Endothelial cell of umbilical vein (primary cell): ENCODE data around the gene ATP2C2. TPM values are rescaled to one million over a fixed set of nuclear protein-coding genes. Genes with fewer than 3 reads are reported as not detected.

Experiments
- BruUV-seq: library from RNA; stranded (reverse); fragments of 400-500 nt; replicated peaks from 2 replicates; lab custom pipeline; 2021; lab: Mats Ljungman, UMichigan
- CTCF ChIA-PET: fragments of 300-600, 350-600 bp; sonication (Branson Sonifier 250); formaldehyde crosslinking; loops from one replicate; lab custom pipeline; 2021; ENCODE audit warnings: antibody characterized with exemption, inconsistent platforms; lab: Charles Lee
- POLR2A ChIA-PET: fragments of 300-600, 350-600 bp; sonication (Branson Sonifier 250); formaldehyde crosslinking; loops from one replicate; lab custom pipeline; 2021; ENCODE audit warnings: antibody characterized with exemption, inconsistent platforms; lab: Charles Lee
- DNase-seq: peaks from one replicate; pipeline ENCODE4 v3.0.0-alpha.2; 2011; ENCODE audit warnings: low read depth, low spot score
- FAIRE-seq: peaks from 2 replicates; lab custom pipeline; 2011; peaks lifted over from hg19 to GRCh38; lab: Jason Lieb, UNC
- H2AFZ ChIP-seq: 2 replicates; pipeline ENCODE4 v1.6.0; 2012; ENCODE audit warnings: low read depth, low read length, control low read depth, inconsistent platforms
- H3K27ac ChIP-seq: 2 replicates; pipeline ENCODE4 v1.5.1; 2011; ENCODE audit warnings: low read depth, mild to moderate bottlenecking, control low read depth, low read length, moderate library complexity; ENCODE audit not compliant: insufficient read depth
- H3K27me3 ChIP-seq, 2 experiments: 2 replicates each; pipeline versions ENCODE4 v1.6.0 to v1.6.1; 2011; ENCODE audit warnings: low read length in 2 of 2, mixed read lengths in 1 of 2; ENCODE audit not compliant: control insufficient read depth in 2 of 2, insufficient read depth in 2 of 2
- H3K36me3 ChIP-seq, 2 experiments: 2 replicates in 1 of 2; 3 replicates in 1 of 2; pipeline ENCODE4 v1.5.1; 2011; ENCODE audit warnings: low read length in 2 of 2, mild to moderate bottlenecking in 1 of 2, moderate library complexity in 1 of 2; ENCODE audit not compliant: control insufficient read depth in 2 of 2, insufficient read depth in 2 of 2; ENCODE audit errors: extremely low read depth in 1 of 2
- H3K4me1 ChIP-seq: 3 replicates; pipeline ENCODE4 v1.5.1; 2011; ENCODE audit warnings: mild to moderate bottlenecking, low read length; ENCODE audit not compliant: control insufficient read depth, insufficient read depth; ENCODE audit errors: extremely low read depth
- H3K4me2 ChIP-seq: 2 replicates; pipeline ENCODE4 v1.6.1; 2011; ENCODE audit warnings: low read length, control low read depth, mixed read lengths; ENCODE audit not compliant: insufficient read depth
- H3K4me3 ChIP-seq, 3 experiments: fragments of 200-600 bp in 1 of 3; sonication (generic), shearing (Covaris generic) in 1 of 3; replicated peaks in 1 of 3; 2 replicates each; pipeline ENCODE4 v1.5.1; 2011 to 2016; ENCODE audit warnings: control low read depth in 3 of 3, low read length in 3 of 3, mild to moderate bottlenecking in 2 of 3, inconsistent platforms in 1 of 3, low read depth in 1 of 3, moderate library complexity in 1 of 3; ENCODE audit not compliant: insufficient read depth in 1 of 3
- H3K79me2 ChIP-seq: 2 replicates; pipeline ENCODE4 v1.6.0; 2012; ENCODE audit warnings: low read length, inconsistent platforms; ENCODE audit not compliant: control insufficient read depth, insufficient read depth
- H3K9ac ChIP-seq: replicated peaks from 2 replicates; pipeline ENCODE3; 2011; ENCODE audit warnings: low read length, control low read depth; ENCODE audit not compliant: insufficient read depth; ENCODE audit errors: extremely low read depth
- H3K9me1 ChIP-seq: replicated peaks from 3 replicates; pipeline ENCODE4 v1.6.0; 2011; ENCODE audit warnings: mild to moderate bottlenecking, low read length; ENCODE audit not compliant: control insufficient read depth, insufficient read depth; ENCODE audit errors: extremely low read depth
- H3K9me3 ChIP-seq: replicated peaks from 2 replicates; pipeline ENCODE4 v1.5.1; 2012; ENCODE audit warnings: low read length, inconsistent platforms; ENCODE audit not compliant: control insufficient read depth, insufficient read depth
- H4K20me1 ChIP-seq: replicated peaks from 2 replicates; pipeline ENCODE3; 2011; ENCODE audit warnings: mild to moderate bottlenecking, low read length; ENCODE audit not compliant: control insufficient read depth, insufficient read depth; ENCODE audit errors: extremely low read depth
- GATA2 ChIP-seq: IDR thresholded peaks from 2 replicates; pipeline ENCODE4 v1.7.0; 2011; ENCODE audit warnings: low read depth, mild to moderate bottlenecking, moderate library complexity, mixed read lengths, low read length; ENCODE audit not compliant: insufficient read length, insufficient read depth
- JUN ChIP-seq: IDR thresholded peaks from 2 replicates; pipeline ENCODE4 v1.6.1; 2011; ENCODE audit warnings: borderline replicate concordance, low read depth; ENCODE audit not compliant: insufficient read length, insufficient read depth
- MYC ChIP-seq: IDR thresholded peaks from one replicate; pipeline ENCODE4 v1.6.1; 2011; ENCODE audit warnings: mild to moderate bottlenecking, low read depth, low read length
- POLR2A ChIP-seq: IDR thresholded peaks from 2 replicates; pipeline ENCODE4 v1.6.1; 2012; ENCODE audit warnings: low read depth, mild to moderate bottlenecking, control low read depth, low read length
- POLR2AphosphoS5 ChIP-seq: IDR thresholded peaks from 2 replicates; pipeline ENCODE4 v1.6.1; 2012; ENCODE audit warnings: low read depth, mild to moderate bottlenecking, control low read depth, low read length, moderate library complexity; ENCODE audit not compliant: insufficient read depth
- dilution Hi-C: fragments of 300-500 bp; cut with MboI; formaldehyde crosslinking; loops from one replicate; pipeline ENCODE4 v1.15.0; 2019; ENCODE audit warnings: low sequenced_read_pairs; ENCODE audit not compliant: extremely low pct_ligation_motif_present
- intact Hi-C: fragments of 100-400 bp; cut with micrococcal nuclease; formaldehyde crosslinking; loops from one replicate; pipeline ENCODE4 v1.10.0; 2022
- polyA plus RNA-seq, 4 experiments: library from polyadenylated mRNA; depleted of rRNA in 3 of 4; stranded (reverse) in 3 of 4; unstranded in 1 of 4; fragments of >200 nt; gene quantifications; 2 replicates each; pipeline versions ENCODE4 v1.2.1 to v1.2.3, GENCODE V29; 2011 to 2012; ENCODE audit warnings: missing spikeins in 1 of 4
- total RNA-seq: library from RNA; stranded (reverse); gene quantifications from 2 replicates; pipeline ENCODE4 v1.2.3, GENCODE V29; 2021
- TF ChIP-seq, protein P1 (sequence below): IDR thresholded peaks from 2 replicates; pipeline ENCODE4 v1.6.1; 2011; ENCODE audit not compliant: insufficient read depth, insufficient read length
- TF ChIP-seq, protein P2 (sequence below), 2 donors: IDR thresholded peaks; 1 replicate in 1 of 2; 2 replicates in 1 of 2; pipeline ENCODE4 v1.5.1; 2011; ENCODE audit warnings: low read length in 2 of 2, mild to moderate bottlenecking in 2 of 2, moderate library complexity in 2 of 2, control low read depth in 1 of 2, inconsistent platforms in 1 of 2, low read depth in 1 of 2; ENCODE audit not compliant: insufficient read depth in 1 of 2; ENCODE audit errors: extremely low read depth in 1 of 2

The ATP2C2 gene
- total and polyA plus RNA-seq, 2 donors (not counting 3 experiments of a cell fraction or from before 2014, with no cell fraction given), result not detected

DNA sequence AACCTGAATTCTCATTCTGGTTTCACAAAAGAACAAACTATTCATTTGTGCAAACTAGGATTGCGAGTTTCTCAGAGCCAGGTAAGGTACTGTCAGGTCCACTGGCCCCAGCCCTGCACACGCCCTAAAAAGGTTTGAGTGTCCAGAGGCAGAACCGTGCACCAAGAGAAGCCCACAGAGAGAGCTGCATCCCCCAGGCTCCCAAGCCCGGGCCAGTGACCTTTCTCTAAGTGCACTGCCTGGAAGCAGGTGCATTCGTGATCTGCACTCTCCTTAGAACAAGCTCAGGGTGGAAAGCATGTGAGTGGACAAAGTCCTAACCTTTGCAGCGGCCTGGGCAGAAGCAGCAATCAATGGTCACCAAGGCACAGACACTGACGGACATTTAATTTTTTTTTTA, 109.3 kb downstream of the ATP2C2 start:
- FAIRE-seq (no peak), DNase-seq (no peak)
- BruUV-seq, result no TSS peak
- no peak overlapping the region for H2AFZ ChIP-seq
- CTCF ChIA-PET, result interaction anchor here (2.4 kb wide), 1 partner anchor 200 kb away, joined by 15 read pairs; no protein-coding TSS in a partner anchor
- no peak for TF ChIP-seq POLR2A
- no peak for TF ChIP-seq GATA2
- no peak for TF ChIP-seq JUN
- TF ChIP-seq MYC, result no peak
- H3K9me1 ChIP-seq, result no peaks in the 10 kb centered on the region
- intact Hi-C loops, result no loop called here
- no peak overlapping the region for H3K4me2 ChIP-seq
- dilution Hi-C loops, result no loop called here
- H3K4me1 ChIP-seq, result no peaks in the 10 kb centered on the region
- H3K9me3 ChIP-seq, result no peaks in the 10 kb centered on the region
- H4K20me1 ChIP-seq, result no peaks in the 10 kb centered on the region
- H3K27ac ChIP-seq, result no peak overlapping the region
- H3K9ac ChIP-seq, result no peak overlapping the region
- no peaks in the 10 kb centered on the region for H3K27me3 ChIP-seq
- POLR2A ChIA-PET, result interaction anchor here (0.6 kb wide), 1 partner anchor 246 kb away, joined by 3 read pairs; no protein-coding TSS in a partner anchor
- no peak overlapping the region for H3K4me3 ChIP-seq
- H3K79me2 ChIP-seq, result no peaks in the 10 kb centered on the region
- peaks cover 0 to 8% of the 10 kb centered on the region in 2 experiments for H3K36me3 ChIP-seq

DNA sequence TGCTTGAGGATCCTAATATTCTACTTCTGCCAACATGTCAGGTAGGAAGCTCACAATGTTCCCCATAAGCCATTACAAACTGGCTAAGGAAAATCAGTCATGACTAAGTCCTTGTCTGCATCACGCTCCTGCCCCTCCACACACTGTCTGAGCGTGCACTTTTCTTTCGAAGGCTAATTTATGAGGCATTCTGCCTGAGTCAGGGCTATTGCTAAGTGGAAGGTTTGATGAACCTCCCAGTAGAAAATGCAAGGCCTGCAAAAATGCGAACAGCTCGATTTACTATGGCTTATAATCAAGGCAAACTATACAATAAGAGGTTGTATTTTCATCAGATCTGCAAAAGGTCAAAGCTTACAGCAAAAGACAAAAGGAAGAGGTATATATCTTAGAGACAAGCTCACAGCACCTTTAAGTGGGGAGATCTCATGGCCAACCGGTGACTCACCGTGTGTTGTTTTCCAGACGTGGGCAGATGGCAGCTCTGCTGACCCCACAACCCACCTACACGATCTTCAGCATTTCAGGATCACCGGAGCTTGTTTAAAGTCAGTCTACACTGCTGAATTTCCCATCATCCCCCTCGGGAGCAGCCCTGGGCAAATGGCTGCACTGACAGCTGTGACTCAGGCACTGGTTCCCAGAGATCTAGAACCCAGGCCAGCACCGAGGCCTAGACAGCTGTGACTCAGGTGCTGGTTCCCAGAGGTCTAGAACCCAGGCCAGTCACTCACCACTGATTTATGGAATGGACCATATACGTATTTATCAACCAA, 110.0 kb downstream of the ATP2C2 start:
- H4K20me1 ChIP-seq, result no peaks in the 10 kb centered on the region
- no peak overlapping the region for H3K4me3 ChIP-seq
- DNase-seq (no peak), FAIRE-seq (no peak)
- no peaks in the 10 kb centered on the region for H3K4me1 ChIP-seq
- no peak overlapping the region for H3K27ac ChIP-seq
- H3K9ac ChIP-seq, result no peak overlapping the region
- ChIA-PET CTCF (interaction anchor here (2.4 kb wide), 1 partner anchor 201 kb away, joined by 15 read pairs; no protein-coding TSS in a partner anchor), POLR2A (no interaction called here)
- no peaks in the 10 kb centered on the region for H3K9me1 ChIP-seq
- H3K36me3 ChIP-seq, result peaks cover 0 to 8% of the 10 kb centered on the region in 2 experiments
- TF ChIP-seq POLR2A (no peak), MYC (no peak), JUN (no peak), POLR2AphosphoS5 (no peak), GATA2 (no peak)
- TF ChIP-seq, protein P1, sequence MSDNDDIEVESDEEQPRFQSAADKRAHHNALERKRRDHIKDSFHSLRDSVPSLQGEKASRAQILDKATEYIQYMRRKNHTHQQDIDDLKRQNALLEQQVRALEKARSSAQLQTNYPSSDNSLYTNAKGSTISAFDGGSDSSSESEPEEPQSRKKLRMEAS, result no peak
- TF ChIP-seq, protein P2, sequence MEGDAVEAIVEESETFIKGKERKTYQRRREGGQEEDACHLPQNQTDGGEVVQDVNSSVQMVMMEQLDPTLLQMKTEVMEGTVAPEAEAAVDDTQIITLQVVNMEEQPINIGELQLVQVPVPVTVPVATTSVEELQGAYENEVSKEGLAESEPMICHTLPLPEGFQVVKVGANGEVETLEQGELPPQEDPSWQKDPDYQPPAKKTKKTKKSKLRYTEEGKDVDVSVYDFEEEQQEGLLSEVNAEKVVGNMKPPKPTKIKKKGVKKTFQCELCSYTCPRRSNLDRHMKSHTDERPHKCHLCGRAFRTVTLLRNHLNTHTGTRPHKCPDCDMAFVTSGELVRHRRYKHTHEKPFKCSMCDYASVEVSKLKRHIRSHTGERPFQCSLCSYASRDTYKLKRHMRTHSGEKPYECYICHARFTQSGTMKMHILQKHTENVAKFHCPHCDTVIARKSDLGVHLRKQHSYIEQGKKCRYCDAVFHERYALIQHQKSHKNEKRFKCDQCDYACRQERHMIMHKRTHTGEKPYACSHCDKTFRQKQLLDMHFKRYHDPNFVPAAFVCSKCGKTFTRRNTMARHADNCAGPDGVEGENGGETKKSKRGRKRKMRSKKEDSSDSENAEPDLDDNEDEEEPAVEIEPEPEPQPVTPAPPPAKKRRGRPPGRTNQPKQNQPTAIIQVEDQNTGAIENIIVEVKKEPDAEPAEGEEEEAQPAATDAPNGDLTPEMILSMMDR (IDR thresholded peaks at IDR 0.05; ENCODE audit: extremely low read depth in 1 of 2, insufficient read depth in 1 of 2, low read depth in 1 of 2, low read length in 2 of 2), result no peak
- intact Hi-C loops, result no loop called here
- no TSS peak for BruUV-seq
- no peaks in the 10 kb centered on the region for H3K79me2 ChIP-seq
- no peaks in the 10 kb centered on the region for H3K9me3 ChIP-seq
- H3K27me3 ChIP-seq, result no peaks in the 10 kb centered on the region
- no peak overlapping the region for H2AFZ ChIP-seq
- dilution Hi-C loops, result no loop called here
- no peak overlapping the region for H3K4me2 ChIP-seq
